Neural progenitor cell (in vitro differentiated cells): ENCODE measurements around the gene SPRED2.

Experiments
- EZH2 ChIP-seq: fragments of 200-600 bp; sonication (generic); IDR thresholded peaks from 2 replicates; pipeline ENCODE4 v1.6.1; 2017; ENCODE audit warnings: antibody characterized with exemption, mild to moderate bottlenecking, moderate library complexity
- EZH2phosphoT487 ChIP-seq: fragments of 200-600 bp; sonication (generic); IDR thresholded peaks from 2 replicates; pipeline ENCODE4 v1.6.1; 2017; ENCODE audit warnings: antibody characterized with exemption
- TF ChIP-seq, protein P1 (sequence below): fragments of 200-600 bp; sonication (generic); IDR thresholded peaks from 2 replicates; pipeline ENCODE4 v1.5.1; 2017; ENCODE audit warnings: antibody characterized with exemption, mild to moderate bottlenecking

DNA sequence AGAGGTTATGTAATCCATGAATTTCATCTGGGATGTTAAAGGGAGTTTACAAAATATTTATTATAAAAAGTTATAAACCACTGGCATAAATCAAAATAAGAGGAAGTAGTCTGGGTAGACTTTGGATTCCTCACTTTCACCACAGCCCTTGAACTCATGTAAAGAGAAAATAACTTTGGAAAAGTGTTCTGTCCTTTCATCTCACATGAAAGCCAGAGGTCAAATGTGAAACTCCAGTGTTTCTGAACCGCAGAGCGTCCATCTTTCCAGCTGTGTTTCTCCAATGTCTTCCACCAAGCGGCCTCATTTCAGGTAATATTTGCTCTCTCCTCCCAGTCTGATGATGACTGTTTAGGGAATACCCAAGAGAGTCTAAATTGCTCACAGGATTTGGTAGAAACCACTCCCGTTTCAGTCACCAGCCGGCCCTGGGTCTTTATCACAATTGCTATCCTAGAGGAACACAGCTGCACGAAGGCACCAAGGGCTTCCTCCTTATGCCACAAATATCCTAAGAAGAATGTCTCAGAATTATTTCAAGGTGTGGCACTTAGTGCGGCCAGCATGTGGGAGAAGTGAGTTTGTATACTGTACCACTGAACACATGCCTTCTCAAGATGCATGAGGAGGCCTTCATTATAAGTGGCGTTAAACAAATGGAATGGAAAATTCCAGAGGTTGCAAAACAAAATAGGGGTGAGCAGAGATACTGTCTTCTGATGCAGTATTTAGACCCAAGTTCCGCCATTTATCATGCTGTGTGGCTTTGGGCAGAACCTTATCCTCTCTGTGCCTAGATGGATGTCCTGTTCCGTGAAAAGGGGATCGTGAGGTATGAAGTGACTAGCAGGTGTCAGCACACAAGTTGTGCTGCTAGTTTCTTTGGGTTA, 140.9 kb downstream of the SPRED2 start:
- TF ChIP-seq, protein P1, sequence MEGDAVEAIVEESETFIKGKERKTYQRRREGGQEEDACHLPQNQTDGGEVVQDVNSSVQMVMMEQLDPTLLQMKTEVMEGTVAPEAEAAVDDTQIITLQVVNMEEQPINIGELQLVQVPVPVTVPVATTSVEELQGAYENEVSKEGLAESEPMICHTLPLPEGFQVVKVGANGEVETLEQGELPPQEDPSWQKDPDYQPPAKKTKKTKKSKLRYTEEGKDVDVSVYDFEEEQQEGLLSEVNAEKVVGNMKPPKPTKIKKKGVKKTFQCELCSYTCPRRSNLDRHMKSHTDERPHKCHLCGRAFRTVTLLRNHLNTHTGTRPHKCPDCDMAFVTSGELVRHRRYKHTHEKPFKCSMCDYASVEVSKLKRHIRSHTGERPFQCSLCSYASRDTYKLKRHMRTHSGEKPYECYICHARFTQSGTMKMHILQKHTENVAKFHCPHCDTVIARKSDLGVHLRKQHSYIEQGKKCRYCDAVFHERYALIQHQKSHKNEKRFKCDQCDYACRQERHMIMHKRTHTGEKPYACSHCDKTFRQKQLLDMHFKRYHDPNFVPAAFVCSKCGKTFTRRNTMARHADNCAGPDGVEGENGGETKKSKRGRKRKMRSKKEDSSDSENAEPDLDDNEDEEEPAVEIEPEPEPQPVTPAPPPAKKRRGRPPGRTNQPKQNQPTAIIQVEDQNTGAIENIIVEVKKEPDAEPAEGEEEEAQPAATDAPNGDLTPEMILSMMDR: no peak
- no peak for TF ChIP-seq EZH2phosphoT487
- TF ChIP-seq EZH2: no peak
